HepG2 (cell line): Measurements from ENCODE around the gene RASSF4. TPM values are rescaled to one million over a fixed set of nuclear protein-coding genes. Genes with fewer than 3 reads are reported as not detected.

Source experiments
- ATAC-seq: fragments of 200-7000 bp; cut with Tn5 transposase; 3 replicates; pipeline ENCODE4 v1.9.1; 2020; ENCODE audit warnings: mild to moderate bottlenecking, moderate library complexity
- BruUV-seq: library from RNA; stranded (reverse); fragments of 400-500 nt; replicated peaks from 2 replicates; lab custom pipeline; 2021; lab: Mats Ljungman, UMichigan
- CTCF ChIA-PET: fragments of 300-600 bp; formaldehyde crosslinking; extraction: SDS; loops from one replicate; lab custom pipeline; 2021; ENCODE audit warnings: low total read pairs, inconsistent platforms, low intra/inter-chr PET ratio; lab: Yijun Ruan, JAX
- POLR2A ChIA-PET: fragments of 350-600 bp; sonication (Branson Sonifier 250); formaldehyde crosslinking; loops from one replicate; lab custom pipeline; 2020; ENCODE audit warnings: antibody characterized with exemption, inconsistent platforms; lab: Yijun Ruan, JAX
- DNase-seq: peaks from one replicate; pipeline ENCODE4 v3.0.0-alpha.2; 2015; ENCODE audit warnings: low spot score
- FAIRE-seq: peaks from 3 replicates; lab custom pipeline; 2011; peaks lifted over from hg19 to GRCh38; lab: Jason Lieb, UNC
- H2AFZ ChIP-seq: one replicate; pipeline ENCODE4 v1.6.1; 2011; ENCODE audit warnings: low read length, inconsistent platforms
- H3K27ac ChIP-seq: fragments of 300-600 bp; 3 replicates; pipeline ENCODE4 v1.8.0; 2011; ENCODE audit warnings: mixed run types, mild to moderate bottlenecking, mixed read lengths, low read length, inconsistent platforms; ENCODE audit not compliant: insufficient read depth; ENCODE audit errors: extremely low read length
- H3K27me3 ChIP-seq, 2 experiments: fragments of 200-600 bp in 1 of 2; 2 replicates in 1 of 2; 3 replicates in 1 of 2; pipeline versions ENCODE4 v1.6.0 to v1.8.0; 2011; ENCODE audit warnings: low read length in 2 of 2, mild to moderate bottlenecking in 2 of 2, moderate library complexity in 2 of 2, inconsistent platforms in 1 of 2; ENCODE audit not compliant: insufficient read depth in 2 of 2, control insufficient read depth in 1 of 2
- H3K36me3 ChIP-seq, 2 experiments: fragments of 200-600 bp in 1 of 2; replicated peaks in 1 of 2; 2 replicates in 1 of 2; 3 replicates in 1 of 2; pipeline versions ENCODE4 v1.5.1 to v1.8.0; 2011; ENCODE audit warnings: low read length in 2 of 2, inconsistent platforms in 1 of 2; ENCODE audit not compliant: insufficient read depth in 2 of 2, control insufficient read depth in 1 of 2
- H3K4me1 ChIP-seq: 2 replicates; pipeline ENCODE4 v1.5.1; 2012; ENCODE audit warnings: low read length, inconsistent platforms; ENCODE audit not compliant: insufficient read depth
- H3K4me2 ChIP-seq: 2 replicates; pipeline ENCODE4 v1.6.0; 2011; ENCODE audit warnings: low read depth, low read length, inconsistent platforms
- H3K4me3 ChIP-seq, 3 experiments: fragments of 200-600 bp in 1 of 3; sonication (generic), shearing (Covaris generic) in 1 of 3; replicated peaks in 1 of 3; 2 replicates each; pipeline ENCODE4 v1.5.1; 2011 to 2016; ENCODE audit warnings: low read length in 3 of 3, inconsistent platforms in 2 of 3, low read depth in 2 of 3, mild to moderate bottlenecking in 2 of 3, control low read depth in 1 of 3, mixed read lengths in 1 of 3; ENCODE audit not compliant: insufficient read depth in 1 of 3
- H3K79me2 ChIP-seq: one replicate; pipeline ENCODE4 v1.6.1; 2011; ENCODE audit warnings: low read length, inconsistent platforms; ENCODE audit not compliant: insufficient read depth
- H3K9ac ChIP-seq: 2 replicates; pipeline ENCODE4 v1.6.0; 2011; ENCODE audit warnings: mild to moderate bottlenecking, low read depth, low read length, inconsistent platforms; ENCODE audit not compliant: insufficient read depth
- H3K9me3 ChIP-seq: 2 replicates; pipeline ENCODE4 v1.5.1; 2012; ENCODE audit warnings: mild to moderate bottlenecking, low read length
- H4K20me1 ChIP-seq: 2 replicates; pipeline ENCODE4 v1.6.0; 2011; ENCODE audit warnings: inconsistent platforms, mild to moderate bottlenecking, low read length, moderate library complexity; ENCODE audit not compliant: insufficient read depth
- ERF ChIP-seq: IDR thresholded peaks from 2 replicates; pipeline ENCODE4 v1.6.1; 2018; ENCODE audit warnings: missing biosample characterization, missing genetic modification reagents
- FOXK1 ChIP-seq: sonication (generic); formaldehyde crosslinking; IDR thresholded peaks from 2 replicates; pipeline ENCODE4 v1.4.0; 2020; ENCODE audit warnings: low read depth, missing genetic modification reagents, borderline replicate concordance
- GPN1 ChIP-seq: sonication (generic); formaldehyde crosslinking; IDR thresholded peaks from 2 replicates; pipeline ENCODE4 v1.5.1; 2020; ENCODE audit warnings: missing genetic modification reagents, borderline replicate concordance
- IKZF1 ChIP-seq: fragments of 450-650 bp; IDR thresholded peaks from 2 replicates; pipeline ENCODE4 v1.7.1; 2016
- ISX ChIP-seq: sonication (generic); formaldehyde crosslinking; conservative IDR thresholded peaks from 2 replicates; pipeline ENCODE4 v1.5.0; 2020; ENCODE audit warnings: missing genetic modification reagents
- PCBP1 ChIP-seq: fragments of 200-400 bp; formaldehyde crosslinking; IDR thresholded peaks from 2 replicates; pipeline ENCODE4 v1.6.1; 2017; ENCODE audit warnings: mild to moderate bottlenecking, low read depth, low read length, borderline replicate concordance
- SPEN ChIP-seq: sonication (generic); formaldehyde crosslinking; IDR thresholded peaks from 2 replicates; pipeline ENCODE4 v1.5.1; 2020; ENCODE audit warnings: low read depth, mild to moderate bottlenecking, missing genetic modification reagents
- SSRP1 ChIP-seq: IDR thresholded peaks from 2 replicates; pipeline ENCODE4 v1.6.1; 2016; ENCODE audit warnings: control low read depth
- ZMYM4 ChIP-seq: sonication (generic); formaldehyde crosslinking; IDR thresholded peaks from 2 replicates; pipeline ENCODE4 v1.8.1; 2023; ENCODE audit warnings: mild to moderate bottlenecking, missing genetic modification reagents
- ZNF138 ChIP-seq: sonication (generic); formaldehyde crosslinking; IDR thresholded peaks from 2 replicates; pipeline ENCODE4 v1.5.0; 2020; ENCODE audit warnings: mild to moderate bottlenecking, low read depth, missing genetic modification reagents
- ZNF230 ChIP-seq: sonication (generic); formaldehyde crosslinking; IDR thresholded peaks from 2 replicates; pipeline ENCODE4 v1.4.0; 2020; ENCODE audit warnings: mild to moderate bottlenecking, missing genetic modification reagents
- ZNF251 ChIP-seq: sonication (generic); formaldehyde crosslinking; IDR thresholded peaks from 2 replicates; pipeline ENCODE4 v1.9.0; 2021; ENCODE audit warnings: mild to moderate bottlenecking, missing genetic modification reagents
- ZNF331 ChIP-seq: sonication (generic); formaldehyde crosslinking; IDR thresholded peaks from 2 replicates; pipeline ENCODE4 v1.4.0; 2020; ENCODE audit warnings: missing genetic modification reagents
- ZNF598 ChIP-seq: sonication (generic); formaldehyde crosslinking; IDR thresholded peaks from 2 replicates; pipeline ENCODE4 v1.5.1; 2020; ENCODE audit warnings: mild to moderate bottlenecking, missing genetic modification reagents, borderline replicate concordance
- ZNF746 ChIP-seq: sonication (generic); formaldehyde crosslinking; IDR thresholded peaks from 2 replicates; pipeline ENCODE4 v1.8.0; 2022; ENCODE audit warnings: mild to moderate bottlenecking, missing genetic modification reagents
- ZNF781 ChIP-seq: sonication (generic); formaldehyde crosslinking; IDR thresholded peaks from 2 replicates; pipeline ENCODE4 v1.5.1; 2020; ENCODE audit warnings: borderline replicate concordance, mild to moderate bottlenecking, missing genetic modification reagents; ENCODE audit errors: not compliant biosample characterization
- ZNF782 ChIP-seq: sonication (generic); formaldehyde crosslinking; IDR thresholded peaks from 2 replicates; pipeline ENCODE4 v1.4.0; 2020; ENCODE audit warnings: missing genetic modification reagents, mild to moderate bottlenecking, borderline replicate concordance
- WGBS: methylation state at CpG from one replicate; pipeline ENCODE4 v1.1.6; 2017; ENCODE audit warnings: low lambda C conversion rate; 5-methylcytosine and 5-hydroxymethylcytosine counted together
- in situ Hi-C: cut with HindIII; loops from 2 replicates; pipeline ENCODE4 v1.10.0; 2017; ENCODE audit warnings: low pct_unique_long_range_greater_than_20kb; ENCODE audit not compliant: extremely low pct_ligation_motif_present
- intact Hi-C: fragments of 100-400 bp; cut with micrococcal nuclease; formaldehyde crosslinking; loops from one replicate; pipeline ENCODE4 v1.10.0; 2022; ENCODE audit not compliant: unreplicated experiment
- polyA plus RNA-seq, 8 experiments: library from polyadenylated mRNA; depleted of rRNA in 3 of 8; stranded (reverse) in 7 of 8; unstranded in 1 of 8; fragments of >200 nt; fragmentation: Illumina TruSeq in 4 of 8; extraction: Trizol in 4 of 8; gene quantifications; 2 replicates each; pipeline versions ENCODE4 v1.2.1 to v1.2.3, GENCODE V29; 2011 to 2016; ENCODE audit warnings: low read depth in 4 of 8, missing spikeins in 1 of 8, mixed read lengths in 1 of 8; ENCODE audit not compliant: insufficient read depth in 1 of 8
- total RNA-seq, 5 experiments: library from RNA; depleted of rRNA; stranded (reverse); fragments of >200 nt; fragmentation: Illumina TruSeq; extraction: Trizol; gene quantifications; 2 replicates each; pipeline ENCODE4 v1.2.3, GENCODE V29; 2016; ENCODE audit warnings: low read depth in 1 of 5
- TF ChIP-seq, protein P1 (sequence below): sonication (generic); formaldehyde crosslinking; IDR thresholded peaks from 2 replicates; pipeline ENCODE4 v1.5.1; 2020; ENCODE audit warnings: missing genetic modification reagents, mild to moderate bottlenecking, borderline replicate concordance
- TF ChIP-seq, protein P2 (sequence below): sonication (generic); formaldehyde crosslinking; IDR thresholded peaks from 2 replicates; pipeline ENCODE4 v1.5.0; 2020; ENCODE audit warnings: mild to moderate bottlenecking, missing genetic modification reagents
- TF ChIP-seq, protein P3 (sequence below): IDR thresholded peaks from 2 replicates; pipeline ENCODE4 v1.6.1; 2016; ENCODE audit warnings: missing genetic modification reagents, missing compliant biosample characterization

The RASSF4 gene
- total and polyA plus RNA-seq, 2 of the 13 experiments (the other 11 are each of a cell fraction or from before 2014, with no cell fraction given), result 34.0 to 51.7 TPM

DNA sequence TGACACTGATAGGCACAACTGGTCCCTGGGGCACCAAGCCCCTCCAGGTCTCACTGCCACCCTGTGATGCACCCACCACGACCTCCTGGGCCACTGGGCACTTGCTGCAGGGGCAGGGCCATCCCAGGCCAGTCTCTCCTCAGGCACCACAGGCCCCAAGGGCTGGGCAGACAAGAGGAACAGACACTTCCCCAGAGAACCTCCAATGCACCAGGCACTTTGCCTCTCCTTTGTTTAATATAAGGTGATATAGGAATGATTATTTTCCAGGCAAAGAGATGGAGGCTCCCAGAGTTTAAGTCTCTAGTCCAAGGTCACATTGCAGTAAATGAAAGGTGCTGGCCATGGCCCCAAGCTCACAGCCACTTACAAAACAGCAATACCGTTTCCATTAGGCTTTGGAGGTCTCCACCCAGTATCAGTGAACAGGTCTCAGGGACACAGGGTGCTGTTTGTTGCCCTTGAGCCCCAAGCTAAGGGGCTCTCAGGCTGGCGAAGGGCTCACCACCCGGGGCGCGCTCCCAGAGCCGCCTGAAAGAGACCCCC lies 14.6 kb downstream of the RASSF4 start:
- no peaks in the 10 kb centered on the region for H3K9me3 ChIP-seq
- H3K4me1 ChIP-seq, result peaks cover 40% of the 10 kb centered on the region
- ATAC-seq, result no peak
- 0 out of 2 replicates have a peak overlapping the region, but pooled peaks have one; percentile 29 for H3K9ac ChIP-seq
- intact Hi-C loops, result loop anchor here (2.0 kb wide), 1 partner anchor 13 kb away; no protein-coding TSS in a partner anchor
- H2AFZ ChIP-seq, result no peak overlapping the region
- in situ Hi-C loops, result loop anchor here (25.0 kb wide), 1 partner anchor 1562 kb away; the partner anchor contains the start of gene HNRNPF
- peaks cover 32% of the 10 kb centered on the region for H3K79me2 ChIP-seq
- TF ChIP-seq ERF (CRISPR knock-in tag), result peak; percentile 3; the same call in 1 of the 2 replicates
- 0 out of 2 replicates have a peak, but pooled peaks have one; percentile 12 for TF ChIP-seq ZNF138 (CRISPR knock-in tag)
- no peak for TF ChIP-seq GPN1 (CRISPR knock-in tag)
- no peak for TF ChIP-seq ISX
- TF ChIP-seq, protein P1, sequence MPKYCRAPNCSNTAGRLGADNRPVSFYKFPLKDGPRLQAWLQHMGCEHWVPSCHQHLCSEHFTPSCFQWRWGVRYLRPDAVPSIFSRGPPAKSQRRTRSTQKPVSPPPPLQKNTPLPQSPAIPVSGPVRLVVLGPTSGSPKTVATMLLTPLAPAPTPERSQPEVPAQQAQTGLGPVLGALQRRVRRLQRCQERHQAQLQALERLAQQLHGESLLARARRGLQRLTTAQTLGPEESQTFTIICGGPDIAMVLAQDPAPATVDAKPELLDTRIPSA (CRISPR knock-in tag), result no peak
- TF ChIP-seq ZNF331, result no peak
- 0 out of 2 replicates have a peak, but pooled peaks have one; percentile 11 for TF ChIP-seq SPEN (CRISPR knock-in tag)
- no peak for TF ChIP-seq PCBP1
- TF ChIP-seq ZNF251 (CRISPR knock-in tag), result no peak
- no peak for TF ChIP-seq ZNF781
- TF ChIP-seq IKZF1, result no peak
- TF ChIP-seq ZNF230 (CRISPR knock-in tag), result no peak
- TF ChIP-seq, protein P2, sequence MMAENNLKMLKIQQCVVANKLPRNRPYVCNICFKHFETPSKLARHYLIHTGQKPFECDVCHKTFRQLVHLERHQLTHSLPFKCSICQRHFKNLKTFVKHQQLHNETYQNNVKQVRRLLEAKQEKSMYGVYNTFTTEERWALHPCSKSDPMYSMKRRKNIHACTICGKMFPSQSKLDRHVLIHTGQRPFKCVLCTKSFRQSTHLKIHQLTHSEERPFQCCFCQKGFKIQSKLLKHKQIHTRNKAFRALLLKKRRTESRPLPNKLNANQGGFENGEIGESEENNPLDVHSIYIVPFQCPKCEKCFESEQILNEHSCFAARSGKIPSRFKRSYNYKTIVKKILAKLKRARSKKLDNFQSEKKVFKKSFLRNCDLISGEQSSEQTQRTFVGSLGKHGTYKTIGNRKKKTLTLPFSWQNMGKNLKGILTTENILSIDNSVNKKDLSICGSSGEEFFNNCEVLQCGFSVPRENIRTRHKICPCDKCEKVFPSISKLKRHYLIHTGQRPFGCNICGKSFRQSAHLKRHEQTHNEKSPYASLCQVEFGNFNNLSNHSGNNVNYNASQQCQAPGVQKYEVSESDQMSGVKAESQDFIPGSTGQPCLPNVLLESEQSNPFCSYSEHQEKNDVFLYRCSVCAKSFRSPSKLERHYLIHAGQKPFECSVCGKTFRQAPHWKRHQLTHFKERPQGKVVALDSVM, result no peak
- peak; percentile 59; the same call in 1 of the 2 replicates for TF ChIP-seq SSRP1 (CRISPR knock-in tag)
- no peak for TF ChIP-seq ZNF746 (CRISPR knock-in tag)
- no peak for TF ChIP-seq FOXK1 (CRISPR knock-in tag)
- no peak for TF ChIP-seq ZMYM4
- TF ChIP-seq, protein P3, sequence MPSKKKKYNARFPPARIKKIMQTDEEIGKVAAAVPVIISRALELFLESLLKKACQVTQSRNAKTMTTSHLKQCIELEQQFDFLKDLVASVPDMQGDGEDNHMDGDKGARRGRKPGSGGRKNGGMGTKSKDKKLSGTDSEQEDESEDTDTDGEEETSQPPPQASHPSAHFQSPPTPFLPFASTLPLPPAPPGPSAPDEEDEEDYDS (CRISPR knock-in tag), result no peak
- TF ChIP-seq ZNF598 (CRISPR knock-in tag), result no peak
- 0 out of 2 replicates have a peak, but pooled peaks have one; percentile 13 for TF ChIP-seq ZNF782 (CRISPR knock-in tag)
- H3K27ac ChIP-seq, result peak overlapping the region; percentile 53
- peaks cover 40% of the 10 kb centered on the region for H4K20me1 ChIP-seq
- POLR2A ChIA-PET, result interaction anchor here (0.8 to 10.2 kb wide), 3 partner anchors 11 to 39 kb away, joined by 4 to 407 read pairs (median 215); partner anchors contain the start of gene RASSF4
- no peak for FAIRE-seq
- CTCF ChIA-PET, result interaction anchor here (1.7 to 3.8 kb wide), 3 partner anchors 8 to 41 kb away, joined by 5 to 64 read pairs (median 8); no protein-coding TSS in a partner anchor
- no TSS peak for BruUV-seq
- H3K4me3 ChIP-seq, result no peak overlapping the region; a peak in 1 of 6 replicates
- H3K27me3 ChIP-seq, result no peaks in the 10 kb centered on the region; a peak in 1 of 5 replicates
- peaks cover 14 to 54% of the 10 kb centered on the region in 2 experiments; a peak in 4 of 5 replicates for H3K36me3 ChIP-seq
- DNase-seq, result no peak
- 20% methylated on average over 1 of the region's 7 CpGs for WGBS
- peak overlapping the region; percentile 30; the same call in 1 of the 2 replicates for H3K4me2 ChIP-seq
